ENCODE data around the gene GMPS.

- TF ChIP-seq CTCF (IDR thresholded peaks at IDR 0.05) (no peak), POLR2A (IDR thresholded peaks at IDR 0.05) (no peak)
Observed at GRCh38 chr3:155886915-155887314, 16.5 kb downstream of the GMPS start.
